ENCODE results near the gene ZFP3. TPM values are rescaled to one million over a fixed set of nuclear protein-coding genes. Genes with fewer than 3 reads are reported as not detected.
"Not testable (repeated sequence)": the region's sequence is repeated elsewhere in the genome, so short reads cannot be mapped to it uniquely, and the experiment has no call there.

The ZFP3 gene
- total RNA-seq, 4 donors from 2014 or later, result 6.0 to 11.6 (median 8.6) TPM

- H3K27ac ChIP-seq, result no peak overlapping the region
- H3K36me3 ChIP-seq, result no peaks in the 10 kb centered on the region
- intact Hi-C loops (cut with DNase I; ENCODE audit: low total_unique reads), result no loop called here
- 97 to 100% methylated on average over 1 to 11 of the region's 11 CpGs for WGBS, 2 donors (ENCODE audit: low coverage in 1 of 2)
- no peaks in the 10 kb centered on the region for H3K9me3 ChIP-seq
- no peaks in the 10 kb centered on the region for H3K4me1 ChIP-seq
- H3K27me3 ChIP-seq, result no peaks in the 10 kb centered on the region
- DNase-seq, result no peak
- TF ChIP-seq, protein P1, sequence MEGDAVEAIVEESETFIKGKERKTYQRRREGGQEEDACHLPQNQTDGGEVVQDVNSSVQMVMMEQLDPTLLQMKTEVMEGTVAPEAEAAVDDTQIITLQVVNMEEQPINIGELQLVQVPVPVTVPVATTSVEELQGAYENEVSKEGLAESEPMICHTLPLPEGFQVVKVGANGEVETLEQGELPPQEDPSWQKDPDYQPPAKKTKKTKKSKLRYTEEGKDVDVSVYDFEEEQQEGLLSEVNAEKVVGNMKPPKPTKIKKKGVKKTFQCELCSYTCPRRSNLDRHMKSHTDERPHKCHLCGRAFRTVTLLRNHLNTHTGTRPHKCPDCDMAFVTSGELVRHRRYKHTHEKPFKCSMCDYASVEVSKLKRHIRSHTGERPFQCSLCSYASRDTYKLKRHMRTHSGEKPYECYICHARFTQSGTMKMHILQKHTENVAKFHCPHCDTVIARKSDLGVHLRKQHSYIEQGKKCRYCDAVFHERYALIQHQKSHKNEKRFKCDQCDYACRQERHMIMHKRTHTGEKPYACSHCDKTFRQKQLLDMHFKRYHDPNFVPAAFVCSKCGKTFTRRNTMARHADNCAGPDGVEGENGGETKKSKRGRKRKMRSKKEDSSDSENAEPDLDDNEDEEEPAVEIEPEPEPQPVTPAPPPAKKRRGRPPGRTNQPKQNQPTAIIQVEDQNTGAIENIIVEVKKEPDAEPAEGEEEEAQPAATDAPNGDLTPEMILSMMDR (IDR thresholded peaks at IDR 0.05), result no peak
- TF ChIP-seq POLR2AphosphoS5 (IDR thresholded peaks at IDR 0.05) (no peak), POLR2A (IDR thresholded peaks at IDR 0.05) (no peak), EP300 (IDR thresholded peaks at IDR 0.05; ENCODE audit: low read depth) (no peak)
- in situ Hi-C loops (cut with MboI; ENCODE audit: low pct_ligation_motif_present in 1 of 4, low pct_unique_long_range_greater_than_20kb in 1 of 4, low sequenced_read_pairs in 3 of 4), result no loop called here
- no peak overlapping the region for H3K4me3 ChIP-seq
These were observed 50.8 kb downstream of the ZFP3 start for GRCh38 chr17:5128905-5129535.

- H3K27me3 ChIP-seq; H3K27ac ChIP-seq; intact Hi-C loops (cut with DNase I; ENCODE audit: low total_unique reads); H3K9me3 ChIP-seq; H3K4me3 ChIP-seq; H3K4me1 ChIP-seq; H3K36me3 ChIP-seq; DNase-seq; in situ Hi-C loops (cut with MboI; ENCODE audit: low pct_ligation_motif_present in 1 of 4, low pct_unique_long_range_greater_than_20kb in 1 of 4, low sequenced_read_pairs in 3 of 4): not testable (repeated sequence)
- 87% methylated on average over 8 of the region's 8 CpGs; no CpG with 5 or more reads in 1 of the 2 donors for WGBS, 2 donors (ENCODE audit: low coverage in 1 of 2)
These were observed 51.5 kb downstream of the ZFP3 start for GRCh38 chr17:5129770-5130169.

DNA sequence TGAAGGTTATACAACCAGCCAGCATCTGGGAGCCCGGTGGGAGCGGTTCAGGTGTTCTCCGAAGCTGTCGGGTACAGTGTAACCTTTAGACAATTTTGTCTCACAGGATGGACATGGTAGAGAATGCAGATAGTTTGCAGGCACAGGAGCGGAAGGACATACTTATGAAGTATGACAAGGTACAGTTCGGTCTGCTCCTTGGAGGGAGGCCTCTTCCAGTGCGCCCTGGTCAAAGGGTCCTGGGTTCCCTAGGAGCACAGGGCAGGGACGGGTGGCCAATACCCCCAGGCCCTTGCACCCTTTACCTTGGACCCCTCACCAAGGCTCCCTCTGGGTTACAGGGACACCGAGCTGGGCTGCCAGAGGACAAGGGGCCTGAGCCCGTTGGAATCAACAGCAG lies 52.0 kb downstream of the ZFP3 start:
- H3K27me3 ChIP-seq; H3K9me3 ChIP-seq; H3K27ac ChIP-seq; in situ Hi-C loops (cut with MboI; ENCODE audit: low pct_ligation_motif_present in 1 of 4, low pct_unique_long_range_greater_than_20kb in 1 of 4, low sequenced_read_pairs in 3 of 4); H3K36me3 ChIP-seq; DNase-seq; intact Hi-C loops (cut with DNase I; ENCODE audit: low total_unique reads); H3K4me1 ChIP-seq; H3K4me3 ChIP-seq: not testable (repeated sequence)
- WGBS, 2 donors (ENCODE audit: low coverage in 1 of 2), result 91 to 100% methylated on average over 3 to 10 of the region's 10 CpGs

GRCh38 chr17:5130687-5131086 lies 52.4 kb downstream of the ZFP3 start:
- H3K36me3 ChIP-seq; DNase-seq; intact Hi-C loops (cut with DNase I; ENCODE audit: low total_unique reads); H3K27me3 ChIP-seq; in situ Hi-C loops (cut with MboI; ENCODE audit: low pct_ligation_motif_present in 1 of 4, low pct_unique_long_range_greater_than_20kb in 1 of 4, low sequenced_read_pairs in 3 of 4); H3K9me3 ChIP-seq; H3K4me1 ChIP-seq; H3K27ac ChIP-seq; H3K4me3 ChIP-seq: not testable (repeated sequence)
- 83% methylated on average over 5 of the region's 5 CpGs; no CpG with 5 or more reads in 1 of the 2 donors for WGBS, 2 donors (ENCODE audit: low coverage in 1 of 2)

DNA sequence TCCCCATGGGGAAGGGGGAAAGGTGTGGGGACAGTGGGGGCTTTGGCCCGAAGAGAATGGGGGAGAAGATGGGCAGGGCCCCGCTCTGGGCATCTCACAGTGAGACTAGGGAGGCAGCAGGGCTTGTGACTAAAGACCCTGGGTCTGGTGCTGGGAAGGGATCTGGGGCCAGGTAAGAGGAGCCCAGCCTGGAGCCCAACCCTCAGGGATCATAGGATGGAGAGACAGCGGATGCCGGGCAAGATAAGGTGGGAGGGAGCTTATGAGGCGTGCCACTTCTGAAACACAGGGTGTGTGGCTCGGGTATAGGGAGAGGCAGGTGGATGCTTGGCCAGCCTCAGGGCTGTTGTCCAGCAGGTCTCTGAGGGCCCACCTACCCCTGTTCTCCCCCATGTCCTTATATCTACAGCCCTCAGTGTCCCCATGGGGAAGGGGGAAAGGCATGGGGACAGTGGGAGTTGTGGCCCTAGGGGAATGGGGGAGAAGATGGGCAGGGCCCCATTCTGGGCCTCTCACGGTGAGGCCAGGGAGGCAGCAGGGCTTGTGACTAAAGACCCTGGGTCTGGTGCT lies 53.0 kb downstream of the ZFP3 start:
- intact Hi-C loops (cut with DNase I; ENCODE audit: low total_unique reads) (no loop called here), in situ Hi-C loops (cut with MboI; ENCODE audit: low pct_ligation_motif_present in 1 of 4, low pct_unique_long_range_greater_than_20kb in 1 of 4, low sequenced_read_pairs in 3 of 4) (no loop called here)
- Histone ChIP-seq H3K36me3 (no peaks in the 10 kb centered on the region), H3K27me3 (no peaks in the 10 kb centered on the region), H3K9me3 (no peaks in the 10 kb centered on the region), H3K27ac (no peak overlapping the region), H3K4me1 (no peaks in the 10 kb centered on the region), H3K4me3 (no peak overlapping the region)
- no peak for DNase-seq
- TF ChIP-seq POLR2A (IDR thresholded peaks at IDR 0.05) (no peak), POLR2AphosphoS5 (IDR thresholded peaks at IDR 0.05) (no peak)
- TF ChIP-seq, protein P1 (IDR thresholded peaks at IDR 0.05), result no peak
- 80 to 87% methylated on average over 1 to 7 of the region's 7 CpGs for WGBS, 2 donors (ENCODE audit: low coverage in 1 of 2)

GRCh38 chr17:5131799-5132502 lies 53.7 kb downstream of the ZFP3 start:
- H3K4me1 ChIP-seq; H3K27ac ChIP-seq; DNase-seq; H3K9me3 ChIP-seq; intact Hi-C loops (cut with DNase I; ENCODE audit: low total_unique reads); H3K27me3 ChIP-seq; in situ Hi-C loops (cut with MboI; ENCODE audit: low pct_ligation_motif_present in 1 of 4, low pct_unique_long_range_greater_than_20kb in 1 of 4, low sequenced_read_pairs in 3 of 4); H3K4me3 ChIP-seq; H3K36me3 ChIP-seq: not testable (repeated sequence)
- WGBS, 2 donors (ENCODE audit: low coverage in 1 of 2), result 86% methylated on average over 14 of the region's 16 CpGs; no CpG with 5 or more reads in 1 of the 2 donors

DNA sequence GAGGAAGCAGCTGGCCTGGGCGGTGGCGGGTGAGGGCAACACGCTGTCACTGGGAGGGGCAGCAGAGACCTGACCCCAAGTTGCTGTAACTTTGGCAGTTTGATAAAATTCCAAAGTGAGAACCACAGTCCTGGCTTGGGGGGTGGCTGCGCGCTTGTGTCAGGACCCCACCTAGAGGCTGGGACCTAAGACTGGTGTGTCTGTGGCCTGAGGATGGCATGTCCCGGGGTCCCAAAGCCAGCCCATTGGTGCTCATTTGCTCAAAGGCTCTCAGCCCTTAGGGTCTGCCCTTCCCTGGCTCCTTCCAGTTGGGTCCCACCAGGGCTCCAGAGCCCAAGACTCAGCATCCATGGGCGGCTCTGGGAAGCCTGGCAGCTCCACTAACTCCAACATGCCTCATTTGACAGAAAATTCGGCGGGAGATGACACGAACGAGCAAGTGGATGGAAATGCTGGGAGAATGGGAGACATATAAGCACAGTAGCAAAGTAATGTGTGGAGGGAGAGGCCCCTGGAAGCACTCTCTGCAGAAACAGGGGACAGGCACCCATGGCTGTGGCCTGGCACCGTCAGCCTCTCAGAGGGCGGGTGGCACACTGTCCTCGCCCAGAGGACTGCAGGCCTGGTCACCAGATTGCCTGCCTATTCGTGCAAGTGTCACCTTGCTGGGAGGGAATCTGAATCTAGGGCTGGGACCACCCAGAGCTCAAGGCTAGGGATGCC lies 54.4 kb downstream of the ZFP3 start:
- 89% methylated on average over 15 of the region's 15 CpGs; no CpG with 5 or more reads in 1 of the 2 donors for WGBS, 2 donors (ENCODE audit: low coverage in 1 of 2)
- H3K27me3 ChIP-seq; H3K4me3 ChIP-seq; H3K4me1 ChIP-seq; H3K27ac ChIP-seq; H3K9me3 ChIP-seq; DNase-seq; in situ Hi-C loops (cut with MboI; ENCODE audit: low pct_ligation_motif_present in 1 of 4, low pct_unique_long_range_greater_than_20kb in 1 of 4, low sequenced_read_pairs in 3 of 4); intact Hi-C loops (cut with DNase I; ENCODE audit: low total_unique reads); H3K36me3 ChIP-seq: not testable (repeated sequence)

Measured in transverse colon (tissue), 4 donors.